ENCODE results near the gene GM2A. TPM values are rescaled to one million over a fixed set of nuclear protein-coding genes. Genes with fewer than 3 reads are reported as not detected.

GM2A gene
- total and polyA plus RNA-seq, 2 of the 8 experiments (the other 6 are each of a cell fraction or from before 2014, with no cell fraction given) = 18.5 to 32.2 TPM

DNA sequence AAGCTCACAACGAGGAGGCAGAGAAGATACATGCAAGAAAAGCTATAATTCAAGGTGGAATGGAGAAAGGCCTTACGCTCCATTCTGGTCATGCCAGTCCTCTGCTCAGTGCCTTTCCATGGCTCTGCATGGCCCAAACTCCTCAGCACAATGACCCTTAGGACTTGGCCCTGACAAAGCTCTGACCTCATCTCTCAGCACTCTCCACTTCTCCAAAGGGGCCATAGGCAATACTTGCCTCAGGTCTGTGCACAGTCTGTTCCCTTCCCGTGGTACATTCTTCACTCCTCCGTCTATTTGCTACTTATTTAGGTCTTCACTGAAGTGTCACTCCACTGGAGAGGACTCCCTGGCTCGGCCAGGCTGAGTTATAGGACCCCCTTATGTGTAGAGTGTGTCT lies 25.9 kb downstream of the GM2A start (continued):
- no peak for TF ChIP-seq CTBP2 (IDR thresholded peaks at IDR 0.05; ENCODE audit: borderline replicate concordance, insufficient read depth, insufficient read length, low read length)
- no peak for TF ChIP-seq GABPA (IDR thresholded peaks at IDR 0.05; ENCODE audit: borderline replicate concordance, insufficient read depth, low read length)
